HG03521 (cell line): ENCODE results near the gene NTN5.
"Not testable (repeated sequence)": the region's sequence is repeated elsewhere in the genome, so short reads cannot be mapped to it uniquely, and the experiment has no call there.

Source experiments
- ATAC-seq: cut with Tn5 transposase; IDR thresholded peaks from one replicate; pipeline ENCODE4 v1.9.1; 2021; ENCODE audit warnings: mild to moderate bottlenecking, moderate library complexity; ENCODE audit not compliant: unreplicated experiment

The NTN5 gene

DNA sequence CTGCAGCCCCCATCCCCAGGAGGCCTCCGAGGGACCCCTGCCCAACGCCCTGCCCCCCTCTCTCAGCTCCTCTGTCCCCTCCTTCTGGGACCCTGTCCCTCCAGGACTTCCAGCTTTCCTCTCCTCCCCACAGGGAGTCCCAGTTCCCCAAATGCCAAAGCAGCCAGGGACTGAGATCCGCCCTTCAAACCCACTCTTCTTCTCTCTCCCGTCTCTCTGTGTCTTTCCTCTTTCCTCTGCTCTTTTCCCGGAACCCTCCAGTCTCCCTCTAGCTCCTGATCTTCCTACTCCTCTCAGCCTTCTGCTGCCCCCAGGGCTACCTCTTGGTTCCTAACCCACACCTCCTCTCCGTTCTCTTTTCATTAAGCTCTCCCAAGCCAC, 27.2 kb downstream of the NTN5 start:
- no peak for ATAC-seq

DNA sequence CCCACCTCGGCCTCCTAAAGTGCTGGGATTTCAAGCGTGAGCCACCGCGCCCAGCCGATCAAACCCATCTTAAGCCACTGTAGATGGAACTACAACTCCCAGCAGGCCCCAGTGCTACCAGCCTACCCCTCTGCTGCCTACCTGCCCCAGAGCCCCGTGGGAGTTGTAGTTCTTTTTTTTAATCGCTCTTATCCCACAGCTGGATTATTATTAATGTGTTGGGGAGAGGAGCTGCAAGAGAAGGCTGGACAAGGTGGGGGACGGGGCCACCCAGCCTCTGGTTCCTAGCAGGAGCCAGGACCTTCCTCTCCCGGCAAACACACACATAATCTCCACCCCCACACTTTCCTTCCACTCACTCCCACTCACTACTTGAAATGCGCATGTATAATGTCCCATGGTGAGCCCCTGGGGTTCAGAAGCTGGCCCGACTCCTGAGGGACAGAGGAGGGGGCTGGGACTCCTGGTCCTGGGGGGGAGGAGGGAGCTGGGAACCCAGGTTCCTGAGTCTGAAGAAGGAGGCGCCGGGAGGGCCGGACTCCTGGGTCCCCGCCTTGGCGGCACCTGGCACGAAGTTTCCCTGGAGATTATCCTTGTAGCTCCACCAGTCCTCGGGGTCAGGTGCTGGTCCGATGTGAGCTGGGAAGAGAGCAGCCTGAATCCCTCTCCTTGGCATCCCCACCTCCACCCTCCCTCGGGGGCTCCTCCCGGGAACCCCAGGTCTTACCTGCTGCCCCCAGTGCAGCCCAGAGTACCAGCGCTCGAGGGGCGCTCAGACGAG, 27.8 kb downstream of the NTN5 start:
- ATAC-seq: no peak

GRCh38 chr19:48644355-48644754, 28.5 kb downstream of the NTN5 start:
- no peak for ATAC-seq

GRCh38 chr19:48642862-48643261, 30.0 kb downstream of the NTN5 start:
- ATAC-seq: no peak

DNA sequence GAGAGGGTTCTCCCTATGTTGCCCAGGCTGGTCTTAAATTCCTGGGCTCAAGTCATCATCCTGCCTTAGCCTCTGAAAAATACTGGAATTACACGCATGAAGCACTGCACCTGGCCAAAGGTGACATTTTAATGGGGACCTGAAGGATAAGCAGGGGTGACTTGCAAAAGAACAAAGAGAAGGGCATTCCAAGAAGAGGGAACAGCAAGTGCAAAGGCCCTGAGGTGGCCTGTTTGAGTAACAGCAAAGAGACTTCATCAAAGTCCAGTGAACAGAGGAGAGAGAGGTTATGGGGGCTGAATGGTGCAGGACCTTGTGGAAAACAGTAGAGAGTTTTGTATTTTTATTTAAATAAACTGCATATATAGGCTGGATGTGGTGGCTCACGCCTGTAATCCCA, 31.0 kb downstream of the NTN5 start:
- no peak for ATAC-seq

DNA sequence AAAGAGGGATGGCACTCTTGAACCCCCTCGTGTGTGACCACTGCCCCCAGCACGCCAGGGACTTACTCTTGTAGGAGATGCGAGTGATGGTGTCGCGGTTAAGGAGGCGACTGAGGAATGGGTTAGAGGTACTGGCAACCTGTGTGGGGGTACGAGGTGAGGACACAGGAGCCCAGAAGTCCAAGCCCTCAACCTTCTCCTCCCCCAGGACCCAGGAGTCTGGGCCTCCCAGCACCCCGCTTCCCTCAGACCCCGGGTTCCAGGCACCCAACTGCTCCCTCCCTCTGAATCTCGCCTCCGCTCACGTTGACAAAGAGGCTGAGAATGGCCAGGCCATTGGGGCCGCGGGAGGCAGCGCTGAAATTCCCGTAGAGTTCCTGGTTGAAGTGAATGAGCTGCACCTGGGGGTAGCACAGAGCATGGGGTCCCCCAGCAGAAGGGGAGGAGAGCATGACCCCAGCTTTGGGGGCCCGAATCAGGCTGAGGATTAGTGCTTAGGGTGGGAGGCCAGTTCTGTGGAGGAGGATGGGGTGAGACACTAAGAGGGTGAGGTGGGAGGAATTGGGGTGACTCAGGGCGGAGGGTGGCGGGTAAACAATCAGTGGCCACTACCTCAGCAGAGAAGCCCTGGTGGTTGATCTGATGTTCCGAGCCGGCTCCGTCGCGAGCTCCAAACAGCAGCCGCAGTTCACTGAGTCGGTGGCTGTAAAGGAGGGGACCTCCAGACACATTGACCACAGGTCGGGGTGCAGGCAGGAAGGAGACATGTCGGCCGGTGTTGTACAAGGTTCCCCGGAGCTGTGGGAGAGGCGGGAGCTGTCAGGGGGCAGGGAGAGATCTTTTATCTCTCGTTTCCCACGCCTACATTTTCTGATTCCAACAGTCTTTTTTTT, 33.1 kb downstream of the NTN5 start:
- ATAC-seq: no peak

- ATAC-seq: no peak
Measured at GRCh38 chr19:48638831-48639381, 33.9 kb downstream of the NTN5 start.

GRCh38 chr19:48637948-48638830, 34.6 kb downstream of the NTN5 start:
- peak; percentile 8 for ATAC-seq

GRCh38 chr19:48637449-48637947, 35.3 kb downstream of the NTN5 start:
- ATAC-seq: peak; percentile 73

DNA sequence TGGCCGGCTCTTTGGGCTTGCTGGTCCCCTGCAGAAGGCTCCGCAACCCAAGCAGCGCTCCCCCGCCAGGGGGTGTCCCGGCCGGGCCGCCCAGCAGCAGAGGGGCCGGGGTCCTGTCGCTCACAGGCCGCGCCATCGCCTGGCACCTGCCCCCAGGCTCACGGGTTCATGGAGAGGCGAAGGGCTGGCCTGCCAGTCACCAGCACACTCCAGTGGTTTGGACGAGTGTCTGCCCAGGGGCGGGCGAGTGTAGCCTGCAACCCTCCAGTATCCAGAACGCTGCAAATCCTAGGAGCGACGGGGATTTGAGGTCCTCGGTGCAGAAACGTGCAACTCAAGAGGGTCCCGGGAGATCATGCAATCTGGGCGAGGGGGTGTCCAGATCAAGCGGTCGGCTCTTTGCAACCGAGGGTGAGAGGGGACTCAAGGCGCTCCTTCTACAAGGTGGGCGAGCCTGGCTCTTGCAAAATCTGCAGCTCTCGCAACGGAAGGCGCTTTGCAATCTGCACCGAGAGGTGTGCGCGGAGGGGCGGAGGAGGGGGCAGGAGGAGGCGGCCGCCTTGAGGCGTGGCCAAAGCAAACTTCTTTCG, 35.9 kb downstream of the NTN5 start, which contains the start of gene DBP:
Gene DBP (minus strand): TSS at position 521 of the 590 bp plus-strand sequence. CDS start 385 bp downstream, at position 136.
- no peak for ATAC-seq

DNA sequence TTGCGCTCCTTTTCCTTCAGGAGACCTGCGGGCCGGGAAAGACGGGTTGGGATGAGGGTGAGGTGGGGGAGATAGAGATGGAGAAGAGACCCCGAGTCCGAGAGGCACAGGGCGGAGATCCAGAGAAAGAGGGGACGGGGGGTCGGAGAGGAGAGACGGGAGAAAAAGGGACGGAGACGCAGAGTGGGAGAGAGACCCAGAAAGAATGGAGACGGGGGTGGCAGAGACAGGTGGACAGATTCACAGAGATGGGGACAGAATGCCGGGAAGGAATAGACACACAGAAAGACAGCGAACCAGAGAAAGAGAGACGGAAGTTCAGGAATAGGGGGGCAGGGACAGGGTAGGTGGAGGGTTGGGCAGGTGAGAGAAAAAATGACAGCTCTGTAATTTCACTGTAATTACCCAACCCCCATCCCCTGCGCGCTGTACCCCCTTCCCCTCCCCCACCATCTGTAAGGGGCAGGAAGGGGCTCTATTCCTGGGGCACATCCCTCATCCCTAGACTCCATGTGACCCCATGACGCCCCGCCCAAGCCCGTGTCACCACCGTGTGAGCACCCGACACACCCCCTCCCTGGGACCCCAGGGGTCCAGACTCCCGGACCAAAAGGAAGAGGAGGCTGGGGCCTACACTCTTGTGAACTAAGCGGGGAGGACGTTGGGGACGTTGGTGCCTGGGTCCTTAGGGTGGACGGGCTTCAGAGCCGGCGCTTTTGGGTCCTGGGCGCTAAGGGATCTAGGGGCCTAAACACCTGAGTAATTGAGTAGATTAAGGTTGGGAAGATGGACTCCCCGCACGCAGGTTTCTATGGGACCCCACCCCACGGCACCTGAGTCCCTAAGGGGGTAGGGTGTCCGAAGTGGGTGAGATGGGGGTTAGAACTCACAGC, 36.6 kb downstream of the NTN5 start:
- ATAC-seq: no peak

DNA sequence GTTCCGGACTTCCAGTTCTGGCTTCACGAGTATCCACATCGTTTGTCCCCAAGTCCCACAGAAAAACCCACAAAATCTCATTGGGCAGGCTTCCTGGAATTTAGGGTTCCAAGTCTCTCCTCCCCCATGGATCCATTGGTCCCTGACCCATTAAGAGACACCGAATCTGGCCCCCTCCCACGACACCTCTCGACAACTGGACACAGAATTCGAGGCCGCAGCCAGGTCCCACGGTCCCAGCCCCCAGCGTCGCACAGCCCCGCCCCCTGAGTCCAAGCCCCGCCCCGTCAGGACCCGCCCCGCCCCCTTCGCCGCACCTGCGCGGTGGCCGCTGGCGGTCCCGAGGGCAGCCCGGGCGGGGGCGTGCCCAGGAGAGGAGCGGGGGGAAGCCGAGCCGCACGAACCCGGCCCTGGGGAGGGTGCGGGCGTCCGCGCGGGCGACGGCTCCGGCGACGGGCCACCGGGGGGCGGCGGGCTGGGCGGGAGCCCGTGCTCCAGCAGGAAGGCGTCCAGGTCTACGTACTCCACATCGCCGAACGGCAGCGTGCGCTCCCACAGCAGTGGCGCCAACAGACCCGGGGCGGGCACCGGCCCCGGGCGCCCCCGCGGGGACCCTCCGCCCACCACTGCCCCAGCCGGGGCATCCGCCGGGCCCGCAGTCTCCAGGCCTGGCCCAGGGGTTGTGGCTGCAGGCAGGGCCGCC, 37.4 kb downstream of the NTN5 start:
- ATAC-seq: no peak

GRCh38 chr19:48634424-48635262, 38.2 kb downstream of the NTN5 start:
- ATAC-seq: peak; percentile 19

DNA sequence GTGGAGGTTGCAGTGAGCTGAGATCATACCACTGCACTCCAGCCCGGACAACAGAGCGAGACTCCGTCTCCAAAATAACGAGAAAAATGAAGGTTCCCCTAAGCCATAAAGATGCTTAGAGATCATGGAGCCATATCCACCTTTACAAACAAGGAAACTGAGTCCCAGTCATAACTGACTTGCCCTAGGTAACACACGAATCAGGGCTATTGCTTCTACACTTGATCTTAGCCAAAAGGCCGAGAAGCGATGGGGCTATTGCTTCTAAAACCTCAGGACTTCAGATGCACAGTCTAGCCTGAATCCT, 38.8 kb downstream of the NTN5 start:
- no peak for ATAC-seq

- no peak for ATAC-seq
Measured at GRCh38 chr19:48633148-48634035, 39.4 kb downstream of the NTN5 start.

DNA sequence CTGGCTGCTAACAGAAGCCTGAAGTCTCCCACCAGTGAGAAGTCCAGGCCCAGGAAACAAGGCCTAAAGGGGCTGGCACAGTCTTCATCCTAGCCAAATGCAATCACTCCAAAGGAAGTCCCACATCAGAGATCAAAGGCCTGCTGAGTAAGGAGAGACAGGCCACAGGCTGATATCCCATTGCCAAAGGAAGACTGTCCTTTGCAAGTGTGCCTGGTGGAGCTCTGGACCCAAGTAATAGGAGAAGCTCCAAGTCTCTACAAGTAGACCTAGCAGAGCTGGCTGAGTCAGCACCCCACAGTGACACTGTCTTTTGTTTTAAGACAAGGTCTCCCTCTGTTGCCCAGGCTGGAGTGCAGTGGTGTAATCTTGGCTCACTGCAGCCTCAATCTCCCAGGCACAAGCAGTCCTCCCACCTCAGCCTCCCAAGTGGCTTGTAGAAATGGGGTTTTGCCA, 40.1 kb downstream of the NTN5 start:
- ATAC-seq: no peak

DNA sequence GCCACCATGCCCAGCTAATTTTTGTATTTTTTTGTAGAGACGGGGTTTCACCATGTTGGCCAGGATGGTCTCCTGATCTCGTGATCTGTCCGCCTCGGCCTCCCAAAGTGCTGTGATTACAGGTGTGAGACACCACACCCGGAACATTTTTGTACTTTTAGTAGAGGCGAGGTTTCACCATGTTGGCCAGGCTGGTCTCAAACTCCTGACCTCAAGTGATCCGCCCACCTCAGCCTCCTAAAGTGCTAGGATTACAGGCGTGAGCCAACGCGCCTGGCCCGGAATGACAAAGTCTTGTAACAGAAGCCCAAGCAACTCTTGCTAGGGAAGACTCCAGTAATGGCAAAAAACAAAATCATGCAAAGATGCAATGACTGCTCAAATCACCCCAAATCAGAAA, 40.5 kb downstream of the NTN5 start:
- ATAC-seq: not testable (repeated sequence)
